GM08714 (cell line): ENCODE data around the gene HERC3.

ENCODE experiments used
- H3K4me3 ChIP-seq: fragments of 200-500 bp; sonication (Bioruptor generic); 2 replicates; pipeline ENCODE4 v1.5.1; 2014; ENCODE audit warnings: mild to moderate bottlenecking, low read length, inconsistent platforms
- ZNF274 ChIP-seq: IDR thresholded peaks from 2 replicates; pipeline ENCODE4 v1.6.1; 2012; ENCODE audit warnings: mild to moderate bottlenecking, low read depth, low read length

The HERC3 gene

DNA sequence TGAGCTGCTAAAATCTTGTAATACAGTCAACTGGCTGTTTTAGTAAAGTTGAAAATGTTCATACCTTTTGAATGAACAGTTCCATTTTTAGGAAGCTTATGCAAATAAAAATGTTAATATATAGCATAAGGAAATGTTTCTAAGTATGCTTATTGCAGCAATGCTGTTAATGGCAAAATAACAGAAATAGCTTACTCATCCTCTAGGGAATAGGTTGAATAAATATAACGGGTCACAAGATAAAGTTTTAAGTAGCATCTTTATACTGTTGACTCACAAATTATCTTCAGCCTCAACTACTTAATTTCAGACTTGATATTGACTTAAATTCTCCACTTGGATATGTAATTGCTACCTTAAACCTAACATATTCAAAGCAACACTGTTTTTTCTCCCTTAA is 27.7 kb downstream of the HERC3 start:
- TF ChIP-seq ZNF274: no peak
- H3K4me3 ChIP-seq: no peak overlapping the region

DNA sequence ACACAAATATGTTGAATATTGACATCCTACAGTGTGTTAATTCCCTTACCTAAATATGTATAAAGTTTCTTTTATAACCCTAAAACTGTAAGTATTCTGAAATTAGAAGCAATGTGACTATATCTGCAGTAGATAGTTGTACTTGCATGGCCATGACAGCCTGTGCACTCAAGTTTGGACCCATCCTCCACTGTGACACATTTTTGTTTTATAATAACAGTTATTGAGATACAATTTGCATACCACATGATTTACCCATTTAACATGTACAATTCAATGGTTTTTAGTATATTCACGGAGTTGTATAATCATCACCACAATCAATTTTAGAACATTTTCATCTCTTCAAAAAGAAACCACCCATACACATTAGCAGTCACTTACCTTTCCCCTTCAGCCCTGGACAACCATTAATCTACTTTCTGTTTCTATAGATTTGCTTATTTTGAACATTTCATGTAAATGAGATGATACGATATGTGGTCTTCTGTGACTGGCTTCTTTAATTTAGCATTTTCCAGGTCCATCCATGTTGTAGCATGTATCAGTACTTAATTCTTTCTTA is 29.6 kb downstream of the HERC3 start:
- no peak for TF ChIP-seq ZNF274
- H3K4me3 ChIP-seq: no peak overlapping the region

DNA sequence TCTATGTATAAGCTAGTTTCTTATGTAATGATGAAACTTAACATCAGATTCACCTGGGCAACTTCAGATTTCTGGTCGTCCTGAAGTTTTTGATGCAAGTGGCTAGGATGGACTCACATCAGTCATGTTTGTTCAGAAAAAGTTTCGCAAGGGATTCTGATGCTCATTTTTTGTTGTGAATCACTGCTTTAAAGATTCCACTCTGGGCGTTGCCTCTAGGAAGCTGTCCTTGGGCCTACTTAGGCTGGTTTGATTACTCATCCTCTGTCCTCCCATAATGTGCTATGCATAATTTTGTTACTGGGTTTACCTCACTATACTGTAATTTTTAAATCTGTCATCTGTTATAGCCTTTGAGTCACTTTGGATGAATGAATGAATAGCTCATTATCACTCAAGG is 30.8 kb downstream of the HERC3 start:
- TF ChIP-seq ZNF274: no peak
- no peak overlapping the region for H3K4me3 ChIP-seq

DNA sequence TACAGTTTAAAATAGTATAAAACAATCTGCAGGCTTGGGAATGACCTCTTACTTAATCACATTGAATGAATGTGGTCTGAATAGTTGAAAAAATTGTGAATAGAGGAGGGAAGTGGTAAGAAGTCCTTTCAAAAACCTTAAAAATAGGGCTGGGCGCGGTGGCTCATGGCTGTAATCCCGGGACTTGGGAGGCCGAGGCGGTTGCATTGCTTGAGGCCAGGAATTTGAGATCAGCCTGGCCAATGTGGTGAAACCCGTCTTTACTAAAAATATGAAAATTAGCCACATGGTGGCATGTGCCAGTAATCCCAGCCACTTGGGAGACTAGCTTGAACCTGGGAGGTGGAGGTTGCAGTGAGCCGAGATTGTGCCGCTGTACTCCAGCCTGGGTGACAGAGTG is 36.5 kb downstream of the HERC3 start:
- no peak overlapping the region for H3K4me3 ChIP-seq
- no peak for TF ChIP-seq ZNF274

DNA sequence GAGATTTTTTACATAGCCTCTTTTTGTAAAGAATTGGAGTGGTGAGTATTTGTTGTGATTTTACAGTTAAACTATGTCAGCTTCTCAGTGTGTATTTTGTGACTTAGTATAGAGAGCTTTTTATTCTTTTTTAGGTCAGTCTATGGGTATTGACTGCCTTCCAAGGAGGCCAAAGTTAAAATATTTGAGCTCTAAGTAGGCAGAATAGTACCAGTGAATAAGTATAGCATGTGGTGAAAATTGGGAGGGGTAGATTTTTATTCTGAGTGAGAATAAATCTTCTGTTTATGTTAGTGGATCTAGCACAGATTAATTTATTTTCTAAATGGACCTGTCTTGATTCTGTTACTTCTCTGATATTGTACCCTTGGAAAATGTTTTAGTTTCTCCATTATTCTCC is 37.5 kb downstream of the HERC3 start:
- no peak overlapping the region for H3K4me3 ChIP-seq
- TF ChIP-seq ZNF274: no peak

DNA sequence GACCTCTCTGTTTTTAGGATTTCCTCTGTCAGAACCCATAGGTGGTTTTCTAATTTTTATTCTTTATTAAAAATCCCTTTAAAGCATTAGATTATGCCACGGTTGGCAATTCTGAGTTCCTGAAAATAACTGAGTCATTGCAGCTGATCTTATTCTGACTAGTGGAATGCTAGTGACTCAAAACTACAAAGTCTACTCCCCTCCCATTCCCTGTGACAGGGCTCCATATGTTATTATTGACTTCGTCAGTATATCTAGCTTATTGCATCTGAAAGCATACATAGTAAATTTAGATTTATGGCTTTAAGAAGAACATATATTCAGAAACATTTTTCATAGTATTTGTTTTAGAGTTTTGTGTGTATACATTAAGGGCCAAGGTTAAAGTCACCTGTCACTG is 38.5 kb downstream of the HERC3 start:
- no peak for TF ChIP-seq ZNF274
- no peak overlapping the region for H3K4me3 ChIP-seq

DNA sequence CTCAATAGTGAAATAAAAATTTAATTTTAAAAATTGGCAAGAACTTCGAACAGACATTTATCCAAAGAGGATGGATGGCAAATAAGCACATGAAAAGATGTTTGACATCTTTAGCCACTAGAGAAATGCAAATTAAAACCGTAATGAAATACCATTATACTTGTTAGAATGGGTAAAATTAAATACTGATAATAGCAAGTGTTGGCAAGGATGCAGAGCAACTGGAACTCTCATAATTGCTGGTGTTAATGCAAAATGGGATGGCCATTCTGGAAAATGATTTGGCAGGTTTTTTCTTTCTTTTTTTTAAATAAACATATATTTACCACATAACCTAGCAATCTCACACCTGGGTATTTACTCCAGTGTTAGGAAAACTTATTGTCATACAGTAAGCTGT is 51.7 kb downstream of the HERC3 start:
- H3K4me3 ChIP-seq: no peak overlapping the region
- TF ChIP-seq ZNF274: no peak

DNA sequence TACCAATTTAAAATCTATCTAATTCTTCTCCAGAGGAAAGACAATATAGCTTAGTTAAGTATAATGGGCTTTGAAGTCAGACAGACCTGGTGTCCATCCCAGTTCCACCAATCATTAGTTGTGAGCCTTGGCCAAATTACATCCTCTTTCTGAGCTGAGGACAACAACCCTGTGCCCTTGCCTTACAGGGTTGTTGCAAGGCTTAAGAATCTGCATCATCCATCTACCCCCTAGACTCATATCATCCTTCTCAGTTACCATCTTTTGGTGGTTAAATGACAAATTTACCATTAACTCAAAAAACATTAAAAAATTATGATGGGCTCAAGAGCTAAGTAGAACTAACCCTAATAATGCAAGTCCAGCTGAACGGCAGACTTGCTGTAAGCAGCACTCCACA is 53.7 kb downstream of the HERC3 start:
- H3K4me3 ChIP-seq: no peak overlapping the region

DNA sequence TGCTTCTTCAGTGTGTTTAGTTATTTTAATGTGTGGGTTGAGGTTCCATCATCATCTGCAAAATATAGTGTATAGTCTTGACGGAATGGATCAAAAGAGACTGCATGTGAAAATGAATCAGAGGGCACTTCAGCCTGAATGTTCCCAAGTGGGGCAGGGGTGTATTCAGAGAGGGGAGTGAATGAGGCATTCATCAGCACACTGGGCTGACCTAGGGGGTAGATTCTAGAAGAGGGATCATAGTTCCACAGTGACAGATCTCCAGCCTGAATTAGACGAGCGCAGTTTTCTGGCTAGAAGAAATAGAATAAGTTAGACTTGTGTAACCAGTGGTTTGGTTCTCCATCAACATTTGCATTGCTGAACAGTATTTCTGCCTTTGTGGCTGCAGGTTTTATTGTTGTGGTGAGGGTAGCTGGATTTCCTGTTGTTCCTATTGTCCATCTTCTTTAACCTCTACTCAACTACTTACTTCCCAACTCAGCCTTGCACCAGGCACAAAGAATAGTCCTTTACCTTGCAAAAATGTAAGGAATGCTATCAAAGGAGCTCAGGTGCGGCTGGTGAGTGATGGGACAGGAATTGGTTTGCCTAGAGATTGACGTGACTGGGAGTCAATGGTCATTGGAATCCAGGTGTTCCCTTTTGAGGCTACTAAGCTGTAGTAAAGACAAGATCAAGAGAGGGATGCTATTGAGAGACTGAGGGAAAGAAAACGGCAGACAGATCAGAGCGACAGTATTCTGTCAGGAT is 54.4 kb downstream of the HERC3 start:
- no peak overlapping the region for H3K4me3 ChIP-seq
- TF ChIP-seq ZNF274: no peak

More for the DNA sequence above, 53.7 kb downstream of the HERC3 start:
- no peak for TF ChIP-seq ZNF274

DNA sequence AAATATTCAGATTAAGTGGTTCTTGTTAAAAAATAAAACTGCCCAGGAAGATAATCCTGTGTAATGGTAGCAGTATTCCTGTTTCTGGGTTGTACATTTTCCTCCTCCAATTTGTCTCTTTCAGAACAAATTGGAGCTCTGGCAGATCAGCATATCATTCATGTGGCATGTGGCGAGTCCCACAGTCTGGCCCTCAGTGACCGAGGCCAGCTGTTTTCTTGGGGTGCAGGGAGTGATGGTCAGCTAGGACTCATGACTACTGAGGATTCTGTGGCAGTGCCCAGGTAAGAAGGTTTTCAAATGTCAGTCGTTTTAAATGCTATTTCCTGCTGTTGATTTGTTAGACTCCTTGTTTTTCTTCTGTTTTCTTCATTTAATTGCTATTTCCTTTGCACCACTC is 57.4 kb downstream of the HERC3 start:
- no peak for TF ChIP-seq ZNF274
- H3K4me3 ChIP-seq: no peak overlapping the region

DNA sequence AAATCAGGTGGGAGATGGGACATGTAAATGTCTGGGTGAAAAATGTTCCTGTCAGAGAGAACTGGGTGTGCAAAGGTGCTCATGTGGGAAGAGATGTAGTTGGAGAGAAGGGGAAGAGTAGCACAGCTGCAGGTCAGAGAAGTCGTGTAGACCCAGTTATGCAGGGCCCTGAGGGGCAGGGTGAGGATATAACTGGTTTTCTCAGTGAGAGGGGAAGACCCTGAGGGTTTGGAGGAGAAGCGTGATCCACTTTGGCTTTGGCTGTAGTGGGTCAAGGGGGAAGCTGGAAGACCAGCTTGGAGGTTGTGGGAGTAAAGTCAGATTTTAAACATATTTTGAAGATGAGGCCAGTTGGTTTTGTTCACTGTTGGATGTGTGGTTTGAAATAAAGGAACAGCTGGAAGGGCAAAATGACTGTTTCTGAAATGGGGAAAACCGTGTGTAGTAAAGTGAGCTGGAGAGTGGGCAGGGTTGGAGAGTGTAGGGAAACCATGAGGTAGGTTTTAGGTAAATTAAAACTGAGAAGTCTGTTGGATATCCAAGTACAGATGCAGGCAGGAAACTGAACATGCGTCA is 61.2 kb downstream of the HERC3 start:
- H3K4me3 ChIP-seq: no peak overlapping the region
- TF ChIP-seq ZNF274: no peak

DNA sequence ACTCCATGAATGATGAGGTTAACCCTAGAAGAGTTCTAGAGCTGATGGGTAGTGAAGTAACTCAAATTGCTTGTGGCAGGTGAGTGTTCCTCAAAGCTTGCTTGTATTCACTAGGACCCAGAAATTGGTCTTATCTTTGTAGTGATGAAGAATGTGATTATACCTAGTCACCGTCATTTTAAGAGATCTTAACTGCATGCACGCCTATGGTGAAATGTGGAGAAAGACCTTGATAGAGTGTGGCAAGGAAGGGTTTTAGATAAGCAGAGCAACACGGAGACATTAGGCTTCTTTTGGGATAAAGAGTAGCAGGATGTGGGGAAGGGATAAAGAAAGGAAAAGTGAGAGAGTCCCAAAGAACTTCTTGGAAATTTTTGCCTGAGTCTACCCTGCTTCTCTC is 62.9 kb downstream of the HERC3 start:
- no peak for TF ChIP-seq ZNF274
- no peak overlapping the region for H3K4me3 ChIP-seq

DNA sequence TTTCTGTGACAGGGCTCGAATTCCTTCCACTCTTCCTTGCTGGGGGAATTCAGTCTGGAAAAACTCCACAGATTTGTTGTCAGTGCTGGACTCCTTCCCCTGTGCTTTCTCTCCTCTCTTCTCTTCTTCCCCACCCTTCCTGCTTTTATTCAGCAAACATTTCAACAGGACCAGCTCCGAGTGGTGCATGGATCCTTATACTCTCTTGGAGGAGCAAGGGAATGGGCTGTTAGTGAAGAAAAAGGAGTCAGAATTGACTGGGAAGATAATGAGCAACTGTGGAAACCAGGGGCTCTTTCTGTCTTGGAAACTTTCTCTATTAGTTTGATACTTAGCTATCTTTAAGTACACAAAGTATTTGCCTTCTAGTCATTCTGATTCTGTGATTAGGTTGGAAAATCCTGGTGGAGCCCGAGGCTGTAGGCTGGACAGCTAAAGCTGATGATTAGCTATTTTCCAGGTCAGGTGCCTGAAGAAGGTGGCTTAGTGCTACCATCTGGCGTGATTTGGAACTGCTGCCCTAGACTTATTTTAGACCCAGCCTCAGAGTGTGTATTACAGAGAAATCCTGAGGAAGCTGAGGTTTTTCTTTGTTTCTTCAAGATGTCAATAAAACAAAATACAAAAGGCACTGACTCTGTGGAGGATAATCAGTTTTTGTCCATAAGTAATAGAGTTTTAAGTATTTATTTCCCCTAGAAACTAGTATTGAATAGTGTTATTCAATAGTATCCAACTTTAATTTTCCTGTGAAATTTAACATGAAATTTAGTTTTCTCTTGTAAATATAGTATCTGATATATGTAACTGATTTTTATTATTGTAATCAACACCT is 67.0 kb downstream of the HERC3 start:
- H3K4me3 ChIP-seq: no peak overlapping the region
- no peak for TF ChIP-seq ZNF274

DNA sequence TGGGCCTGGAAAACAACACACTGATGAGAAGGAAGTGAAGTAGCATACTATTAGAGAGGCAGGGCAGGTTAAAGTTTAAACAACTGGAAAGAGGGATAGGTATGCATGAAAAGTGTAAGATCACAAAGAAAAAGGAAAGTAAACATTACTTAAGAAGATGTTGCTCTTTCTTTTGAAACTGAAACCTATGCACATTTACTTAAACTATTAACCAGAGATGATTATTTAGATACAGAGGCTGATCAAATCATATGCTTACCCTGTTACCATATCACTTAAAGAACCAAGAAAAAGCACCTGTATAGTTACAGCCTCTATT is 67.6 kb downstream of the HERC3 start:
- no peak overlapping the region for H3K4me3 ChIP-seq
- no peak for TF ChIP-seq ZNF274

DNA sequence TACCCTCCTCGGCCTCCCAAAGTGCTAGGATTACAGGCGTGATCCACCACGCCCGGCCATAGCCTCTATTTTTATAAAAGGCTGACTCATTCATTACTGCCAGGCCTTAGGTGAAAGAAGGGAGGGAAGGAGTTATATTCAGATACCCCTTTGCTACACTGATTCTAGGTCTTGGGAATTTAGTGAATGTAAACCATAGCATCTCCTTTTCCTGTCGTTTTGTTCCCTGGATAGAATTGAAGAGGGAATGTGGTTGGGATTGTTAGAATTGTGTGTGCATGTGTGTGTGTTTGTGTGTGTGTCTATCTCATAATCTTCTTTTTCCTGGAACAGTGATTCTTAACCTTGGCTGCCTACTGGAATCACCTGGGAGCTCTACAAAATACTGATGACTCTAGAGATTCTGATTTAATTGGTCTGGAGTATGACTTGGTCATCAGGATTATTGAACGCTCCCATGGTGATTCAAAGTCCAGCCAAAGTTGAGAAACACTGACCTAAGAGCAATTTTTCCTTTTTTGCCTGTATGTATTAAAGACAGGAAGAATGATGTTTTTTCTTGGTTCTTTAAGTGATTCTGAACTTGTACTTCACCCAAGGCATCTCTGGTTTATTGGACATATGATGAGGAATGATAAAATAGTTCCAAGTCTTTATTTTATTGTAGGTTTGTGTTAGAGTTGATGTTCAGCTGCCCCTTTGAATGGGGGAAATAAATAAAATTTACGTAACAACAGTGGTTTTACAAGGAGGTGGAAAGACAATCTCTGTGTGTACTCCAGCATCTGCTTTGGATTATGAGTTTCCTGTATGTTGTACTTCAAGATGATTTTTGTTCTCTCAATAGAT is 68.4 kb downstream of the HERC3 start:
- no peak overlapping the region for H3K4me3 ChIP-seq
- TF ChIP-seq ZNF274: no peak
